Stimulated activated naive CD8-positive, alpha-beta T cell treated with anti-CD3 and anti-CD28 coated beads, Interleukin-15, Interleukin-2, amounts not matched to agents 100 ng/mL and 50 ng/mL, for 24 hours (primary cell): Measurements from ENCODE around the gene ELOF1.

ENCODE experiments used
- H3K27ac Mint-ChIP-seq: one replicate; pipeline ENCODE4 v1.8.0; 2021; ENCODE audit warnings: mild to moderate bottlenecking, mixed read lengths
- H3K27me3 Mint-ChIP-seq: one replicate; pipeline ENCODE4 v1.8.0; 2021; ENCODE audit warnings: mixed read lengths
- H3K36me3 Mint-ChIP-seq: one replicate; pipeline ENCODE4 v1.8.0; 2021; ENCODE audit warnings: low read depth, mixed read lengths
- H3K4me1 Mint-ChIP-seq: one replicate; pipeline ENCODE4 v1.8.0; 2021; ENCODE audit warnings: low read depth, mixed read lengths
- H3K4me3 Mint-ChIP-seq: one replicate; pipeline ENCODE4 v1.8.0; 2021; ENCODE audit warnings: mild to moderate bottlenecking, mixed read lengths
- H3K9me3 Mint-ChIP-seq: one replicate; pipeline ENCODE4 v1.8.0; 2021; ENCODE audit warnings: mixed read lengths

Gene ELOF1

GRCh38 chr19:11554160-11554559, 4.9 kb downstream of the ELOF1 start:
- H3K36me3 Mint-ChIP-seq = peaks cover 28% of the 10 kb centered on the region
- H3K27me3 Mint-ChIP-seq = no peaks in the 10 kb centered on the region
- no peaks in the 10 kb centered on the region for H3K9me3 Mint-ChIP-seq
- H3K4me3 Mint-ChIP-seq = no peak overlapping the region
- peak overlapping the region; percentile 32 for H3K27ac Mint-ChIP-seq
- peaks cover 31% of the 10 kb centered on the region for H3K4me1 Mint-ChIP-seq

GRCh38 chr19:11552666-11553372, 6.2 kb downstream of the ELOF1 start:
- H3K4me1 Mint-ChIP-seq = peaks cover 24% of the 10 kb centered on the region
- H3K27me3 Mint-ChIP-seq = no peaks in the 10 kb centered on the region
- H3K27ac Mint-ChIP-seq = no peak overlapping the region
- H3K4me3 Mint-ChIP-seq = no peak overlapping the region
- peaks cover 24% of the 10 kb centered on the region for H3K36me3 Mint-ChIP-seq
- no peaks in the 10 kb centered on the region for H3K9me3 Mint-ChIP-seq

DNA sequence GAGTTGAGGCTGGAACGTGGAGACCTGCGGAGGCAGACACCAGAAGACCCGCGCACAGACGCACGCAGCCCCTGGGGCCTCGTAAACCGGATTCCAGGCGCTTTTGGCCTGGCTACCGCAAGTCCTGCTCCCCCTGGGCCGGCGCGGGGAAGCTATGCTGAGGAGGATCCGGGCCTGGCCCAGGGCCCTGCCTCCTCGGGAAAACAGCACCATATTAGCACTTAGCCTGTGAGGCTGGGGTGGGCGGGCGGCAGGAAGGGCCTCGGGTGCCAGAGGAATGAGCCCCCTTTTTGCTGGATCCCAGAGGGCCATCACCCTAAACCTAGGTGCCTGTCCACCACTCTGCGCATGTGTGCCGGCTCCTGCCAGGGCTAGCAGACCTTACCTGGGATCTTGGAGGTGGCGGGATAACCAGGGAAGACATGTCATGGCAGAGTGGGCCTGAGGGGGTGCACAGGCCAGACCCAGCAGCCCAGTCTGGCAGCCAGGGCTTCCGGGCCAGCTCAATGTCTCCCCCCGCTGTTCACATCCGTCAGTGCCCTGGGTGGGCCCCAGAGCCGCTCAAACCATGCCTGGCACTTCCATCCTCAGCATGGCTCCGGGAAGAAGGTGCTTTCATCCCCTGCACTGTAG, 7.3 kb downstream of the ELOF1 start:
- H3K36me3 Mint-ChIP-seq = peaks cover 18% of the 10 kb centered on the region
- H3K27me3 Mint-ChIP-seq = no peaks in the 10 kb centered on the region
- no peaks in the 10 kb centered on the region for H3K9me3 Mint-ChIP-seq
- H3K4me3 Mint-ChIP-seq = no peak overlapping the region
- peaks cover 16% of the 10 kb centered on the region for H3K4me1 Mint-ChIP-seq
- H3K27ac Mint-ChIP-seq = no peak overlapping the region

DNA sequence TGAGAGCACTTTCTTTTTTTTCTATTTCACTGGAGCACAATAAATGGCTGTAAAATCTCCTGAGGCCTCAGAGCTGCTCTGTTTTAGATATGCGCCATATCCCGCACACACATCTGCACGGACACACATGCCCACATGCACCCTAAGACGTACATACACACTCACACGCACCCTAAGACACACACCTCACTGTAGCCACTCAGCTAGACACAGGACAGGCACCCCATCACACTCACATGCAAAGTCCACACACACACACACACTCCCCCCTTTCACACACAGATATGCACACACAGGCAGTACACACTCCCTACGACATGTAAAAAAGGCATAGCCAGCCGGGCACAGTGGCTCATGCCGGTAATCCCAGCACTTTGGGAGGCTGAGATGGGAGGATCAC, 8.8 kb downstream of the ELOF1 start:
- H3K36me3 Mint-ChIP-seq = peaks cover 10% of the 10 kb centered on the region
- H3K27me3 Mint-ChIP-seq = no peaks in the 10 kb centered on the region
- no peak overlapping the region for H3K27ac Mint-ChIP-seq
- H3K9me3 Mint-ChIP-seq = no peaks in the 10 kb centered on the region
- H3K4me3 Mint-ChIP-seq = no peak overlapping the region
- peaks cover 7% of the 10 kb centered on the region for H3K4me1 Mint-ChIP-seq

- Mint-ChIP-seq H3K36me3 (peaks cover 8% of the 10 kb centered on the region), H3K4me3 (no peak overlapping the region), H3K4me1 (peaks cover 7% of the 10 kb centered on the region), H3K27me3 (no peaks in the 10 kb centered on the region), H3K9me3 (no peaks in the 10 kb centered on the region), H3K27ac (no peak overlapping the region)
Measured at GRCh38 chr19:11549386-11549953, 9.6 kb downstream of the ELOF1 start.

GRCh38 chr19:11547929-11548700, 10.9 kb downstream of the ELOF1 start:
- Mint-ChIP-seq H3K36me3 (no peaks in the 10 kb centered on the region), H3K9me3 (no peaks in the 10 kb centered on the region), H3K4me1 (no peaks in the 10 kb centered on the region), H3K27ac (no peak overlapping the region), H3K4me3 (no peak overlapping the region), H3K27me3 (peaks cover 5% of the 10 kb centered on the region)

GRCh38 chr19:11541238-11541637, 17.8 kb downstream of the ELOF1 start:
- Mint-ChIP-seq H3K4me3 (no peak overlapping the region), H3K4me1 (no peaks in the 10 kb centered on the region), H3K27me3 (peaks cover 28% of the 10 kb centered on the region), H3K36me3 (no peaks in the 10 kb centered on the region), H3K27ac (no peak overlapping the region), H3K9me3 (no peaks in the 10 kb centered on the region)

DNA sequence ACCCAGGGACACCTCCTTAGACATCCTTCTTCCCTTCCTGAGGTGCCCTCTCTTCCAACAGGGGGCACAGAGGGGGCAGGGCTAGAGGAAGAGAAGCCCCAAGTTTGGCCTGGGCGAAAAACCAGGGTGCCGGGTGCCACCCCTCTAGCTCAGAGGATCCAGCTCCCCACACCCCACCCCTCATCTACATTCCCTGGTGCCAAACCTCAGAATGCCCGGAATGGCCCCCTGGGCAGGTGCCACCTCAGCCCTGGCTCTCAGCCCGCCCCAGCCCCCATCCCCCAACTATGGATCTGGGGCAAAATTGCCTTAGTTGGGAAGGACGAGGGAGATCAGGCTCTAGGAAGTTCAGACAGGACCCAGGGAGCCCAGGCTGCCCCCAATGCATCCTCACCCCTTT, 18.4 kb downstream of the ELOF1 start:
- H3K36me3 Mint-ChIP-seq = no peaks in the 10 kb centered on the region
- H3K27ac Mint-ChIP-seq = no peak overlapping the region
- peaks cover 2% of the 10 kb centered on the region for H3K4me1 Mint-ChIP-seq
- H3K4me3 Mint-ChIP-seq = no peak overlapping the region
- peaks cover 28% of the 10 kb centered on the region for H3K27me3 Mint-ChIP-seq
- H3K9me3 Mint-ChIP-seq = no peaks in the 10 kb centered on the region

DNA sequence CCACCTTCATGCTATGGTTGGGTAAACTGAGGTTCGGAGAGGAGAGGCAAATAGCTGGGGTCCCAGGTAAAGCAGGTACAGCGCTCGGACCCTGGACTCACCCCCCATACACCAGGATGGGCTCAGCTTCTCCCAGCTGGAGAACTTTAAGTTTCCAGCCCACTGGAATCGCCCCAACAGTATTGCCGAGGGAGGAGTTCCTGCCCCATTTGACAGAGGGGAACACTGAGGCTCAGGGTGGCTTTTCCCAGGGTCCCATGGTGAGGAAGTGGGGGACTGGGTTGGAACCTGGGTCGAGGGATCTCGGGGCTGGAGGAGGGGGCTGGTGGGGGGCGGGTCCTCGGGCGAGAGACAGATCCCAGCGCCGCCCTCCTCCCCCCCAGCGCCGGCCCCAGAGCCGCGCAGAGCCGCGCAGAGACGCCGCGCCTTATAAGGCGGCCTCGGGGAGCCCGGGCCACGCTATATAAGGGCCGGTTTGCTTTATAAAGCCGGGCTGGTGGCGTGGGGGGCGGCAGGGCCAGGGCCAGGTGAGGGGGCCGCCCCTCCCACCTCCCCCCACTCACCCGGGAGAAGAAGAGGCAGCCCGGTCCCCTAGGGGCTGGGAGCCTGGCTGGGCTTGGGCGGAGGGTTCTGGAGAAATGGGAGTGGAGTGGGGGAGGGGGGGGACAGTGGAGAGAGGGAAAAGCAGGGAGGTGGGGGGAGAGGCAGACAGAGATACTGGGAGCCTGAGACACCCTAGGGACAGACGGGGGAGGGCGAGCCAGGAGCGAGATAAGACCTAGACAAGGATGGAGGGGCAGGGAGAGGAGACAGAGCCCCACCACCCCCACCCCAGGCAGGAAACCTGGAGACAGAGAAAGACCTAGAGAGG, 19.3 kb downstream of the ELOF1 start:
- H3K27me3 Mint-ChIP-seq = peaks cover 28% of the 10 kb centered on the region
- H3K36me3 Mint-ChIP-seq = no peaks in the 10 kb centered on the region
- no peak overlapping the region for H3K4me3 Mint-ChIP-seq
- no peak overlapping the region for H3K27ac Mint-ChIP-seq
- peaks cover 8% of the 10 kb centered on the region for H3K4me1 Mint-ChIP-seq
- H3K9me3 Mint-ChIP-seq = no peaks in the 10 kb centered on the region

DNA sequence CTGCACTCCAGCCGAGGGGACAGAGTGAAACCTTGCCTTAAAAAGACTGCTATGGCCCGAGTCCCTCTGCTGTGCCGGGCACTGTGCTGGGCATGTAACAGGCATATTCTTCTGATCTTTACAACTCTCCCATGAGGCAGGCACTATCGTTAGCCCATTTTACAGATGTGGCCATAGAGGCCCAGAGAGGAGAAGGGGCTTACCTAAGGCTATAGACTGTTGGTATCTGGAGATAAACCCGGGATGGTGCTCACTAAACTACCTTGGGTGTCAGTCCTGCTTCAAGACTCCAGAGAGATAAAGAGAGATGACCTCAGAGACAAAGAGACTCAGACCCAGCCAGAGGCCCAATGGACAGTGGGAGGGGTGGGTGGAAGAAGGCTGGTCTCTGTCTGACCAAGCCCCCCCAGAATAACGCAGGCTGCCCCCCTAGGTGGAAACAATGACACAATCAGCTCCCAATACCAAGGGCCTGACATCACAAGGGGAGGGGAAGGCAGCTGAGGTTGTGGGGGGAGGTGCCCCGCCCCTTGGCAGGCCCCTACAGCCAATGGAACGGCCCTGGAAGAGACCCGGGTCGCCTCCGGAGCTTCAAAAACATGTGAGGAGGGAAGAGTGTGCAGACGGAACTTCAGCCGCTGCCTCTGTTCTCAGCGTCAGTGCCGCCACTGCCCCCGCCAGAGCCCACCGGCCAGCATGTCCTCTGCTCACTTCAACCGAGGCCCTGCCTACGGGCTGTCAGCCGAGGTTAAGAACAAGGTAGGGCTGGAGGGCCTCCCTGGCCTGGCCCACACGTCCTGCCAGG, 20.6 kb downstream of the ELOF1 start, which contains the start of gene CNN1:
Gene CNN1, plus strand, starts transcription at position 620 of the 805 bp plus-strand sequence. Its CDS starts 77 bp downstream, at position 697.
- no peak within 1 kb of the TSS for H3K4me3 Mint-ChIP-seq
- H3K36me3 Mint-ChIP-seq = no peaks in the 10 kb centered on the region
- H3K27me3 Mint-ChIP-seq = peaks cover 23% of the 10 kb centered on the region
- no peak within 1 kb of the TSS for H3K27ac Mint-ChIP-seq
- no peaks in the 10 kb centered on the region for H3K9me3 Mint-ChIP-seq
- peaks cover 11% of the 10 kb centered on the region for H3K4me1 Mint-ChIP-seq

GRCh38 chr19:11535792-11536595, 23.0 kb downstream of the ELOF1 start:
- peak overlapping the region; percentile 1 for H3K27ac Mint-ChIP-seq
- H3K4me3 Mint-ChIP-seq = peak overlapping the region; percentile 14
- H3K4me1 Mint-ChIP-seq = peaks cover 24% of the 10 kb centered on the region
- no peaks in the 10 kb centered on the region for H3K36me3 Mint-ChIP-seq
- H3K27me3 Mint-ChIP-seq = peaks cover 19% of the 10 kb centered on the region
- no peaks in the 10 kb centered on the region for H3K9me3 Mint-ChIP-seq

DNA sequence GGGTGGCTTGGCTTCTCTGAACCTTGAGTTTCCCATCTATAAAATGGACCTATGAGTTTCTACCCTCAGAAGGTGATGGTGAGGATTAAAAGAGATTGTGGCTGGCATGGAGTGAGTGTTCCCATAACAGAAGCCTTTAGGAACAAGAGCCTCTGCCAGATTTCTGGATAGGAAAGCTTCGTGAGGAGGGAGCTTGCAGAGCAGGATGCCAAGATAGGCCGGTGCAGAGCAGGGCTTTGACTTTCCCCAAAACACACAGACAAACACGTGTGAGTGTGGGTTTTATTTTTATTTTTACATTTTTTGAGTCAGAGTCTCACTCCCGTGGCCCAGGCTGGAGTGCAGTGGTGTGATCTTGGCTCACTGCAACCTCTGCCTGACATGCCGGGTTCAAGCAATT, 24.1 kb downstream of the ELOF1 start:
- H3K36me3 Mint-ChIP-seq = no peaks in the 10 kb centered on the region
- H3K9me3 Mint-ChIP-seq = no peaks in the 10 kb centered on the region
- peaks cover 15% of the 10 kb centered on the region for H3K27me3 Mint-ChIP-seq
- H3K4me3 Mint-ChIP-seq = no peak overlapping the region
- peaks cover 24% of the 10 kb centered on the region for H3K4me1 Mint-ChIP-seq
- H3K27ac Mint-ChIP-seq = no peak overlapping the region

- Mint-ChIP-seq H3K27me3 (peaks cover 15% of the 10 kb centered on the region), H3K27ac (no peak overlapping the region), H3K4me1 (peaks cover 24% of the 10 kb centered on the region), H3K9me3 (no peaks in the 10 kb centered on the region), H3K4me3 (no peak overlapping the region), H3K36me3 (no peaks in the 10 kb centered on the region)
Measured at GRCh38 chr19:11534538-11534937, 24.5 kb downstream of the ELOF1 start.
